ENCODE results near the gene TMEM182.

DNA sequence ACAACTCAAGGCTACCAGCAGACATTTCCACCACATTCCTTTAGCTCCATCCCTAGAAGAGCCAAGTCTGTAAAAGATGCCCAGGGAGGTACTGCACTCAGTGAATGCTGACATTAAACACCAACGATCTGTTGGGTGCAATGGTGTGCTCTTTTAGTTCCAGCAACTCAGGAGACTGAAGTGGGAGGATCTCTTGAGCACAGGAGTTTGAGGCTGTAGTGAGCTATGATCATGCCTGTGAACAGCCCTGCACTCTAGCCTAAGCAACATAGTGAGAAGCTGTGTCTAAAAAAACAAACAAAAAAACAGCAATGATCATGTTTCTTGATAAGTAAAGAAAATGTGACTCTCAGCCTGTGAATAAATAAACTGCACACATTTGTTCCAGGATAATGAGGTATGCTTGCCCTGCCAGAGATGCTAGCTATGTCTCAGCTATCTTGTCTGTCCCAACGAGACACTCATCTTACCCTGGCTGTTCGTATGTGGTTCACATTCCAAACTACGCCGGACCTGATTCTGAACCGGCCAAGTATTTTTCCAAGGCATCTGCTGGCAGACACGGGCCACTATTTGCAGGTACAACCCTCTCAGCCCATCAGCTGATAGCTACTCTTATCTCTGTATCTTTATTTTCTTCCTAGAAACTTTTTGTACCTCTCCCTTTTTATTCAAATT, 21.8 kb downstream of the TMEM182 start:
- TF ChIP-seq, protein P1, sequence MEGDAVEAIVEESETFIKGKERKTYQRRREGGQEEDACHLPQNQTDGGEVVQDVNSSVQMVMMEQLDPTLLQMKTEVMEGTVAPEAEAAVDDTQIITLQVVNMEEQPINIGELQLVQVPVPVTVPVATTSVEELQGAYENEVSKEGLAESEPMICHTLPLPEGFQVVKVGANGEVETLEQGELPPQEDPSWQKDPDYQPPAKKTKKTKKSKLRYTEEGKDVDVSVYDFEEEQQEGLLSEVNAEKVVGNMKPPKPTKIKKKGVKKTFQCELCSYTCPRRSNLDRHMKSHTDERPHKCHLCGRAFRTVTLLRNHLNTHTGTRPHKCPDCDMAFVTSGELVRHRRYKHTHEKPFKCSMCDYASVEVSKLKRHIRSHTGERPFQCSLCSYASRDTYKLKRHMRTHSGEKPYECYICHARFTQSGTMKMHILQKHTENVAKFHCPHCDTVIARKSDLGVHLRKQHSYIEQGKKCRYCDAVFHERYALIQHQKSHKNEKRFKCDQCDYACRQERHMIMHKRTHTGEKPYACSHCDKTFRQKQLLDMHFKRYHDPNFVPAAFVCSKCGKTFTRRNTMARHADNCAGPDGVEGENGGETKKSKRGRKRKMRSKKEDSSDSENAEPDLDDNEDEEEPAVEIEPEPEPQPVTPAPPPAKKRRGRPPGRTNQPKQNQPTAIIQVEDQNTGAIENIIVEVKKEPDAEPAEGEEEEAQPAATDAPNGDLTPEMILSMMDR (IDR thresholded peaks at IDR 0.05; ENCODE audit: low read length) = no peak
- no peak for TF ChIP-seq EZH2 (IDR thresholded peaks at IDR 0.05; ENCODE audit: borderline replicate concordance, low read length)

Data from OCI-LY1 (cell line).